Astrocyte of the hippocampus (primary cell): Measurements from ENCODE around the gene ALG11.
"Not testable (repeated sequence)": the region's sequence is repeated elsewhere in the genome, so short reads cannot be mapped to it uniquely, and the experiment has no call there.

Experiments used
- DNase-seq: peaks from one replicate; pipeline ENCODE4 v3.0.0; 2011; ENCODE audit warnings: low read depth, low spot score

ALG11 gene

DNA sequence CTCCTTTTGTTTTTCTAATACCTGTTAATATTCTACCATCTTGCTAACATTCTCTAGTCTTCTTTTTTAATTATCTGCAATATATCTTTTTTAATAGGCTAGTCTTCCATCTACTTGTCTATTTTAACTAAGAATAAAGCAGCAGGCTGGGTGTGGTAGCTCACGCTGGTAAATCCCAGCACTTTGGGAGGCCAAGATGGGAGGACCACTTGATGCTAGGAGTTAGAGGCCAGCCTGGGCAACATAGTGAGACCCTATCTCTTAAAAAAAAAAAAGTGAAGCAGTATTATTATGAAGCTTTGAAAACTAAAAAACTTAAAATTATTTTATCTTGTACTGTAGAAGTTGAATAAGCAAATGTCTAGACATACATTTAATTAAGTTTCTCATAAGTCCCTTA is 15.6 kb downstream of the ALG11 start:
- no peak for DNase-seq

DNA sequence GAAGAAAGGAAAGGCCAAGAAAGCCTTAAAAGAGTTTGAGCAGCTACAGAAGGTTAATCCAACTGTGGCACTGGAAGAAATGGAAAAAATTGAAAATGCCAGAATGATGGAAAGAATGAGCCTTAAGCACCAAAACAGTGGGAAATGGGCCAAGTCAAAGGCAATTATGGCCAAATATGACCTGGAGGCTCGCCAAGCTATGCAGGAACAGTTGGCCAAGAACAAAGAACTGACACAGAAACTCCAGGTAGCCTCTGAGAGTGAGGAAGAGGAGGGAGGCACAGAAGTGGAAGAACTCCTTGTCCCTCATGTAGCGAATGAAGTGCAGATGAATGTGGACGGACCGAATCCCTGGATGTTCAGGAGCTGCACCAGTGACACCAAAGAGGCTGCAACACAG is 17.4 kb downstream of the ALG11 start:
- no peak for DNase-seq

DNA sequence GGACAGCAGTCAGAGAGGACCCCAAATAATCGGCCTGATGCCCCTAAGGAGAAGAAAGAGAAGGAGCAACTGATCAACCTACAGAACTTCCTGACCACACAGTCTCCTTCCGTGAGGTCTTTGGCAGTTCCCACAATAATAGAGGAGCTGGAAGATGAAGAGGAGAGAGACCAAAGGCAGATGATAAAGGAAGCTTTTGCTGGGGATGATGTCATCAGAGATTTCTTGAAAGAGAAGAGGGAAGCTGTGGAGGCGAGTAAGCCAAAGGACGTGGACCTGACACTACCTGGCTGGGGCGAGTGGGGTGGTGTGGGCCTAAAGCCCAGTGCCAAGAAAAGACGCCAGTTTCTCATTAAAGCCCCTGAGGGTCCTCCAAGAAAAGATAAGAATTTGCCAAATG is 18.2 kb downstream of the ALG11 start:
- not testable (repeated sequence) for DNase-seq

DNA sequence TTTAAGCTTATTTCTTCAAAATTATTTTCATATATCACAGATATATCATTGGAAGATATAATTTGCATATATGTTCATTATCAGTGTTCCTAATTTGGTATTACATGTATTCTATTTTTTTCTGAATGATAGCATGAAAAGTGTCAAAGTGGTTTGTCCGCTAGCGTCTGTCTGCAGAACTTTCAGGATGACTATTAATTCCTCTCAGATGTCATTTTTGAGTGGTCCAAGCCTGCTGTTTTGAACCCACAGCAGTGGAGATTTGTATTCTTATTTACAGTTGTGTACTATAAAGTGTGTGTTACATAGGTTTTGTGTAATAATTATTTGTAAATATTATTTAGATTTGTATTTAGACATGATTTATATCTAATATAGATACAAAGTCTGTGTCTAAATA is 20.8 kb downstream of the ALG11 start:
- no peak for DNase-seq

DNA sequence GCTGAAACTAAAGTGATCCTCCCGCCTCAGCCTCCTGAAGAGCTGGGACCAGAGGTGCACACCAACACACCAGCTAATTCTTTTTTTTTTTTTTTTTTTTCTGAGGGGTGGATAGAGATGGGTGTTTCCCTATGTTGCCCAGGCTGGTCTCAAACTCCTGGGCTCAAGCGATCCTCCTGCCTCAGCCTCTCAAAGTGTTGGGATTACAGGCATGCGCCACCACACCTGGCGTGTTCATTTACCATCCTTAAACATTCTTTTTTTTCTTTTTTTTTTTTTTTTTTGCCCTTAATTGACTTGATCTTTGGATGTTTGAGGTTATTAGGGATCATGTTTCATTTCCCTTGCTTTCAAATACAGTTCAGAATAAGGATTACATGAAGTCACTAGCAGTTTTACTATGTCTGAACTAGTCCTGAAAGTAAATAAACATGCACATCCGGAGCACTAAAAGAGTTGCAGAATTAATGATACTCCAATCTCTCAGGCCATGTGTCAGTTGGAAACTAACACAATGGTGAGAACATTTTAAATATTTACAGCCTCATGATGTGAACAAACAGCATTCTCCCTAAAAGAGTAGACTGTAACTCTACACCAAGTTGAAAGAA is 22.5 kb downstream of the ALG11 start:
- no peak for DNase-seq

DNA sequence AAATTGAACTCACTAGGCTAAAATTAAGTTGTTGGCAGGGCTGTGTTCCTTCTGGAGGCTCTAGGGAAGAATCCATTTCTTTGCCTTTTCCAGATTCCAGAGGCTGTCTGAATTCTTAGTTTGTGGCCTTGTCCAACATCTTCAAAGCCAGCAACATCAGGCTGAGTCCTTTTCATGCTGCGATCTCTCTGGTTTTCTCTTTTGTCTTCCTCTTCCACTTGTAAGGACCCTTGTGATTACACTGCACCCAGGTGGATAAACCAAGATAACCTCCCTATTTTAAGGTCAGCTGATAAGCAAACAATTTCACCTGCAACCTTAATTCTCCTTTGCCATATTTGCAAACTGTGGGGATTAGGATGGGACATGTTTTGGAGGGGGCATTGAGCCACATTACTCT is 23.8 kb downstream of the ALG11 start:
- no peak for DNase-seq

DNA sequence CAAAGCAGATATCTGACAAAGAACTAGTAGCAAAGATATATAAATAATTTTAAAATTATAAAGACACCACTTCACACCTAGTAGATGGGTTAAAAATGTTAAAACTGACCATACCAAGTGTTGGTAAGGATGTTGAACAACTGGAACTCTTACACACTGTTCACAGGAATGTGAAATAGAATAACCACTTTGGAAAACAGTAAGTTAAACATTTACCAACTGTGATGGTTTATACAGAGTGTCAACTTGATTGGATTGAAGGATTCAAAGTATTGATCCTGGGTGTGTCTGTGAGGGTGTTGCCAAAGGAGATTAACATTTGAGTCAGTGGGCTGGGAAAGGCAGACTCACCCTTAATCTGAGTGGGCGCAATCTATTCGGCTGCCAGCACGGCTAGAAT is 31.5 kb downstream of the ALG11 start:
- no peak for DNase-seq

DNA sequence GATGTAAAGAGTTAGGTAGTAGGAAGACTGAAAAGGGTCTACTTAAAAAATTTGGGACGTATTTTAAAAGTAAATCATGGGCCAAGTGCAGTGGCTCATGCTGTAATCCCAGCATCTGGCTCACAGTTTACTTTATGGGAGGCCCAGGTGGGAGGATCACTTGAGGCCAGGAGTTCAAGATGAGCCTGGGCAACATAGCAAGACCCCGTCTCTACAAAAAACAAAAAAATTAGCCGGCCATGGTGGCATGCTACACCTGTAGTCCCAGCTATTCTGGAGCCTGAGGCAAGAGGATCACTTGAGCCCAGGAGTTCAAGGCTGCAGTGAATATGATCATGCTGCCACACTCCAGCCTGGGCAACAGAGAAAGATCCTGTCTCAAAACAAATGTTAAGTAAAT is 35.3 kb downstream of the ALG11 start:
- DNase-seq, result no peak

DNA sequence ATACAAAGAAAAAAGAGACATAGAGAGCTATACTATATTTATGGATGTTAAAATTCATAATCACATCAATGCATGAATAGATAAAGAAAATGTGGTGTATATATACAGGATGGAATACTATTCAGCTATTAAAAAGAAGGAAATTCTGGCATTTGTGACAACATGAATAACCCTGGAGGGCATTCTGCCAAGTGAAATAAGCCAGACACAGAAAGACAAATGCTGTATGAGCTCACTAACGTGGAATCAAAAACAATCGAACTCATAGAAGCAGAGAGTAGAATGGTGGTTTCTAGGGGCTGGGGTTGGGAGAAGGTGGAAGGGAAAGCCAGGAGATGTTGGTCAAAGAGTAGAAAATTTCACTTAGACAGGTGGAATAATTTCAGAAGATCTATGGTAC is 36.3 kb downstream of the ALG11 start:
- peak; percentile 41 for DNase-seq

DNA sequence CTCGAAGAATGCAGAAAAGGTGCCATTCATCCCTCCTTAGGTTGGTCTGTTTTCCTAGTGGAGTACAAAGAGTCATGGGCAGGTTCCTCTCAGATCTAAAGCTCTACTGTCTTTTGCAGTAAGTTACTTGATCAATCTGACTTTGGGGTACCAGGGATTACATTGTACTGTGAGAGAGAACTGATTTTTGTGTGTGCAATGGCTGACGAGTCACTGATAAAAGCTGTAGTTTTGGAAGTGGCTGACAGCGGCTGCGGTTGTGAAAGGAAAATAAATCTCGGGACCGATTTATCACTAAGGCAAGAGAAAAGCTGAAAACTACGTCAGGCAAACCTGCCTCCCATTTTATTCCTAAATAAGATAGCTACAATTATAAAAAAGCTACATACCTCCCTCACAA is 39.2 kb downstream of the ALG11 start:
- DNase-seq, result no peak

DNA sequence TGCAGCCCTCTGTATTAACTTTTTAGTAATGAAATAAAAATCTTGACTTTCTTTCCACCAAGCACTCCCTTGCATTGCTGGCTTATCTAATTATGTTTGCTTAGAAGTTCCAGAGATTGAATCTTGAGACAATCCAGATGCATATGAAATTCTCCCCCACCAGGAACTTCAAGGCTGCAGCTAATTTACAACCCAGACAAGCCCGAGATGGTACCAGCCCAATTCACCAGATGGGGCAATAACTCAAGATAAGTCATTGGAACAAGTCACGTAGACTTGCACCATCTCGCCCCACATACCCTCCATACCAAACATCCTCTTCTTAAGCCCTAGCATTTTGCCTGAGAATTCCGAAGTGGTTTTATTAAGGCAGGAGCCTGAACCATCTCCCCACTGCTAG is 41.3 kb downstream of the ALG11 start:
- DNase-seq, result no peak

DNA sequence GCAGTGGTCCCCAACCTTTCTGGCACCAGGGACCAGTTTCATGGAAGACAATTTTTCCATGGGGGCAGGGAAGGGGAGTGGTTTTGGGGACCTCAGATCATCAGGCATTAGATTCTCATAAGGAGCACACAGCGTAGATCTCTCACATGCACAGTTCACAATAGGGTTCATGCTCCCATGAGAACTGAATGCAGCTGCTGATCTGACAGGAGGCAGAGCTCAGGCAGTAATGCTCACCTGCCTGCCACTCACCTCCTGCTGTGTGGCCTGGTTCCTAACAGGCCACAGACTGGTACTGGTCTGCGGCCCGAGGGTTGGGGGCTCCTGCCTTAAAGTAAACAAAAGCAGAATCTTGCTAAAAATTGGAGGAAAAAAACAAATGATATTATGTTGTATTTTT is 48.9 kb downstream of the ALG11 start:
- DNase-seq, result not testable (repeated sequence)

DNA sequence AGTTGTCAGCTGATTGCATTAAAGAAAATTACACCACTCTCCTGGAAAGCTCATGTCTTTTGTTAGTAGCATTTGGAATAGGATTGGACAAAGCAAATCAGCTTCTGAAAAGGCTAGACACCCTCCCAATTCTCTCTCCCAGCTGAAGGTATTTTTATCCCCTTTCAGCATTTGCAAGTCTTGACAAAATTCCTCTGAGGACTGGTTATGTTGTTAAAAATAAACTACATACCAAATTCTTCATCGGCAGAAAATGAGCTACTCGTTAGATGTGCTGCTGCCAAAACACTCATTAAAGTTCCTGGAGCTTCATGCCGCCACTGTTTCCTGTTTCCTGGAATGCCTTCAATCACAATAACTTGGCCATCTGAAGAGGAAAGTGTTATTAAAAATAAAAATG is 49.4 kb downstream of the ALG11 start:
- peak; percentile 47 for DNase-seq

DNA sequence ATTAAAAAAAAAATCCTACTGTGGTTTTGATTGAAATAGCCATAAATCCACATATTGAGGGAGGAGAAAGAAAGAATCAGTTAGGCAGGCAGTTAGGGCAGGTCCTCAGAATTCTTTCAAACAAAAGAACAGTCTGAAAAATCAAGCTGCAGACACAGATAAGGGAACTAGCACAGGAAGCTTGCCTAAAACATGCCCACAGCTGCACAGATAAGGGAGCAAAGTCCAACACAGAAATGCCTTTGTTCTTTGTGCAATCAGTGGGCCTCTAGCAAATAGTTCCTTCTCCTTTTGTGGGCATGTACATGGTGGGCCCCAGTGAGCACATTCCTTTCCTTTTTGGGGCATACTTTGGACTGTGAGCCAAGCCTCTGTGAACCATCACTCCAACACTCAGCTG is 55.0 kb downstream of the ALG11 start:
- peak; percentile 12 for DNase-seq

DNA sequence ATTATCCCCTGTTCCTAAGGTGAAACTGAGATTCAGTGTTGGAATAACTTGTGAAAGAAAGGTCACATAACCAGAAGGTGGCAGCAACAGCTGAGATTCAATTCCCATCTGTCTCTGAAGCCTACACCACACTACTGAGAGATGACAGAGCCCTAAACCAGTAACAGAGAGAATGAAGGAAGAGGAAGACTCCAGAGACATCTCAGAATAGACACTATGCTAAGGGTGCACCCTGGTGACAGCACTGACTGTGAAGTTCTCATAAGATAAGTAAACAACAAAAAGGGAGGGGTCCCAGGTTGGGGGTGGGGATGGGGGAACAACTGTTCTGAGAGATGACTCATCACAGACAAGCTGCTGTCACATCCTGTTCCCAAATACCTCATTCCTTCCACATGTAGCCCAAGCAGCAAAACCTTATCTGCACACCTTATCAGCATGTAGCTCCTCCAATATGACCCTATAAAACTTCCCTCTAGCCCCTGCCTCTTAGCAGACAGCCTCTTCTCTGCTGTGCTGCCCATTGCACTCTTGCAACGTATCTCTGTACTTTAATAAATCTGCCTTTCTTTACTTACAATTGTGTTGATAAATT is 58.8 kb downstream of the ALG11 start:
- peak; percentile 19 for DNase-seq
